Mammary epithelial cell (primary cell): ENCODE measurements around the gene OSM.

ENCODE experiments used
- CTCF ChIP-seq, 2 donors: IDR thresholded peaks in 1 of 2; conservative IDR thresholded peaks in 1 of 2; 2 replicates each; pipeline ENCODE4 v1.5.1; 2011 to 2012; ENCODE audit warnings: inconsistent platforms in 2 of 2, low read length in 2 of 2, mild to moderate bottlenecking in 2 of 2, control low read depth in 1 of 2, low read depth in 1 of 2; ENCODE audit not compliant: insufficient read depth in 1 of 2; ENCODE audit errors: extremely low read depth in 1 of 2
- EZH2 ChIP-seq: IDR thresholded peaks from 2 replicates; pipeline ENCODE4 v1.6.1; 2012; ENCODE audit warnings: low read length, inconsistent platforms, borderline replicate concordance

- no peak for TF ChIP-seq CTCF (conservative IDR thresholded peaks at IDR 0.05 in 1 of 2, IDR thresholded peaks at IDR 0.05 in 1 of 2; ENCODE audit: extremely low read depth in 1 of 2, insufficient read depth in 1 of 2, low read depth in 1 of 2, low read length in 2 of 2)
- TF ChIP-seq EZH2, result no peak
Measured at GRCh38 chr22:30244641-30245040, 22.0 kb downstream of the OSM start.
